Stimulated activated CD8-positive, alpha-beta memory T cell treated with anti-CD3 and anti-CD28 coated beads, Interleukin-7, amount 100 ng/mL, for 48 hours (primary cell): ENCODE measurements around the gene SUCLG1.
"Not testable (repeated sequence)": the region's sequence is repeated elsewhere in the genome, so short reads cannot be mapped to it uniquely, and the experiment has no call there.

Experiments used
- DNase-seq, 2 donors: peaks; one replicate each; pipeline ENCODE4 v3.0.0-alpha.2; 2020; ENCODE audit warnings: low read depth in 1 of 2; ENCODE audit errors: extremely low read depth in 1 of 2

SUCLG1 gene

GRCh38 chr2:84424152-84424551 is 34.9 kb downstream of the SUCLG1 start:
- no peak for DNase-seq

GRCh38 chr2:84421791-84422190 is 37.3 kb downstream of the SUCLG1 start:
- DNase-seq, result no peak

GRCh38 chr2:84421197-84421596 is 37.9 kb downstream of the SUCLG1 start:
- DNase-seq, result no peak

GRCh38 chr2:84417453-84418145 is 41.5 kb downstream of the SUCLG1 start:
- no peak for DNase-seq

GRCh38 chr2:84409531-84409930 is 49.5 kb downstream of the SUCLG1 start:
- DNase-seq, result no peak

GRCh38 chr2:84402111-84402510 is 57.0 kb downstream of the SUCLG1 start:
- not testable (repeated sequence) for DNase-seq

GRCh38 chr2:84399839-84400238 is 59.2 kb downstream of the SUCLG1 start:
- DNase-seq, result not testable (repeated sequence)

- DNase-seq, result no peak
Measured at GRCh38 chr2:84395820-84396219, 63.3 kb downstream of the SUCLG1 start.

GRCh38 chr2:84394628-84395027 is 64.5 kb downstream of the SUCLG1 start:
- DNase-seq, result no peak

GRCh38 chr2:84393829-84394228 is 65.3 kb downstream of the SUCLG1 start:
- no peak for DNase-seq

- DNase-seq, result no peak
Measured at GRCh38 chr2:84389794-84390193, 69.3 kb downstream of the SUCLG1 start.

GRCh38 chr2:84388921-84389490 is 70.1 kb downstream of the SUCLG1 start:
- no peak for DNase-seq

GRCh38 chr2:84388133-84388532 is 70.9 kb downstream of the SUCLG1 start:
- DNase-seq, result no peak

GRCh38 chr2:84386336-84387040 is 72.6 kb downstream of the SUCLG1 start:
- DNase-seq, result no peak

GRCh38 chr2:84383271-84383670 is 75.8 kb downstream of the SUCLG1 start:
- DNase-seq, result no peak

GRCh38 chr2:84380875-84381274 is 78.2 kb downstream of the SUCLG1 start:
- DNase-seq, result no peak

- DNase-seq, result no peak
Measured at GRCh38 chr2:84378960-84379359, 80.1 kb downstream of the SUCLG1 start.

- no peak for DNase-seq
Measured at GRCh38 chr2:84375020-84375419, 84.1 kb downstream of the SUCLG1 start.

- DNase-seq, result no peak
Measured at GRCh38 chr2:84373866-84374265, 85.2 kb downstream of the SUCLG1 start.
